Neural cell (in vitro differentiated cells): ENCODE measurements around the gene STXBP1.

Experiments used
- CTCF ChIP-seq: fragments of 450-650 bp; IDR thresholded peaks from 2 replicates; pipeline ENCODE4 v1.5.1; 2014; ENCODE audit warnings: antibody characterized with exemption, mild to moderate bottlenecking, moderate library complexity; ENCODE audit not compliant: poor library complexity, severe bottlenecking
- EP300 ChIP-seq: fragments of 450-650 bp; conservative IDR thresholded peaks from 2 replicates; pipeline ENCODE4 v1.6.1; 2014; ENCODE audit warnings: antibody characterized with exemption, mild to moderate bottlenecking, moderate library complexity; ENCODE audit not compliant: poor library complexity, severe bottlenecking
- EZH2 ChIP-seq: fragments of 200-600, 300-800 bp; shearing (Covaris generic), sonication (generic); IDR thresholded peaks from 2 replicates; pipeline ENCODE4 v1.6.1; 2014; ENCODE audit warnings: antibody characterized with exemption, low read length, borderline replicate concordance, mild to moderate bottlenecking; ENCODE audit not compliant: insufficient read depth, poor library complexity, severe bottlenecking
- MXI1 ChIP-seq: fragments of 450-650 bp; conservative IDR thresholded peaks from 2 replicates; pipeline ENCODE4 v1.6.1; 2014; ENCODE audit warnings: antibody characterized with exemption, mild to moderate bottlenecking; ENCODE audit not compliant: poor library complexity, severe bottlenecking
- POLR2AphosphoS5 ChIP-seq: IDR thresholded peaks from 2 replicates; pipeline ENCODE4 v1.6.1; 2012
- RAD21 ChIP-seq: fragments of 450-650 bp; conservative IDR thresholded peaks from 2 replicates; pipeline ENCODE4 v1.6.1; 2014; ENCODE audit warnings: antibody characterized with exemption, mild to moderate bottlenecking, moderate library complexity
- REST ChIP-seq: IDR thresholded peaks from 2 replicates; pipeline ENCODE4 v1.6.1; 2012; ENCODE audit warnings: borderline replicate concordance
- SMC3 ChIP-seq: fragments of 450-650 bp; conservative IDR thresholded peaks from 2 replicates; pipeline ENCODE4 v1.6.1; 2014; ENCODE audit warnings: antibody characterized with exemption, mild to moderate bottlenecking, moderate library complexity; ENCODE audit not compliant: poor library complexity
- TAF1 ChIP-seq: IDR thresholded peaks from 2 replicates; pipeline ENCODE4 v1.6.1; 2012; ENCODE audit warnings: low read depth

GRCh38 chr9:127644146-127644827 lies 32.2 kb downstream of the STXBP1 start:
- TF ChIP-seq EP300 (no peak), EZH2 (no peak), POLR2AphosphoS5 (no peak), SMC3 (no peak), CTCF (no peak), REST (no peak), TAF1 (no peak), MXI1 (no peak), RAD21 (no peak)
